ENCODE measurements around the gene TSC1. TPM values are rescaled to one million over a fixed set of nuclear protein-coding genes. Genes with fewer than 3 reads are reported as not detected.

TSC1 gene
- total RNA-seq, 1 donor from 2014 or later = 64.9 TPM

DNA sequence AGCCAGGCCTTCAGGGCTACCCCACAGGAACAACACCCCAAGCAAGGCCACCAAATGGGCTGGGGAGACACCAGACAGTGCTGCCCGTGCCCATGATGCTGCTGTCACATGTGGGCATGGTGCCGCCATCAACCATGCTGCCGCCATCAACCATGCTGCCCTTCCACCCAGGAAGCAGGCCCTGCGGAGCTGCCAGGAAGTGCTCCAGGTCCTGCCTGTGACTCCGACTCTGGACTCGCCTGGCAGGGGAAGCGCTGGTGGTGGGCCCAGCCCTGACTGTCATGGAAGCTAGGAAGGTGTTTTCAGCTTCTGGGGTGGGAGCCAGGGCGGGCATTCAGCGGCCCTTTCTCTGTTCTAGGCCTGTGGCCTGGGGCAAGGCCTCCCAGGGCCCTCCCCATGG lies 75.2 kb downstream of the TSC1 start:
- no peaks in the 10 kb centered on the region for H3K36me3 Mint-ChIP-seq
- Histone ChIP-seq H3F3A (ENCODE audit: low read depth) (no peaks in the 10 kb centered on the region), H3K27me3 (no peaks in the 10 kb centered on the region), H3K9ac (no peak overlapping the region), H4K20me1 (ENCODE audit: low read depth) (no peaks in the 10 kb centered on the region), H3K27ac (no peak overlapping the region), H3K9me3 (ENCODE audit: low read depth) (no peaks in the 10 kb centered on the region), H3K79me2 (ENCODE audit: low read depth) (no peaks in the 10 kb centered on the region), H3K4me1 (no peaks in the 10 kb centered on the region), H3K36me3 (no peaks in the 10 kb centered on the region), H3K4me3 (no peak overlapping the region), H3K4me2 (no peak overlapping the region), H2AFZ (replicated peaks) (no peak overlapping the region)
- no peaks in the 10 kb centered on the region for H3K9me3 Mint-ChIP-seq
- no peak overlapping the region for H3K27ac Mint-ChIP-seq
- H3K4me3 Mint-ChIP-seq = no peak overlapping the region
- peaks cover 2% of the 10 kb centered on the region for H3K27me3 Mint-ChIP-seq (ENCODE audit: insufficient read depth, low read depth)
- TF ChIP-seq EZH2phosphoT487 (IDR thresholded peaks at IDR 0.05) (no peak), EZH2 (IDR thresholded peaks at IDR 0.05) (no peak)
- TF ChIP-seq, protein P1, sequence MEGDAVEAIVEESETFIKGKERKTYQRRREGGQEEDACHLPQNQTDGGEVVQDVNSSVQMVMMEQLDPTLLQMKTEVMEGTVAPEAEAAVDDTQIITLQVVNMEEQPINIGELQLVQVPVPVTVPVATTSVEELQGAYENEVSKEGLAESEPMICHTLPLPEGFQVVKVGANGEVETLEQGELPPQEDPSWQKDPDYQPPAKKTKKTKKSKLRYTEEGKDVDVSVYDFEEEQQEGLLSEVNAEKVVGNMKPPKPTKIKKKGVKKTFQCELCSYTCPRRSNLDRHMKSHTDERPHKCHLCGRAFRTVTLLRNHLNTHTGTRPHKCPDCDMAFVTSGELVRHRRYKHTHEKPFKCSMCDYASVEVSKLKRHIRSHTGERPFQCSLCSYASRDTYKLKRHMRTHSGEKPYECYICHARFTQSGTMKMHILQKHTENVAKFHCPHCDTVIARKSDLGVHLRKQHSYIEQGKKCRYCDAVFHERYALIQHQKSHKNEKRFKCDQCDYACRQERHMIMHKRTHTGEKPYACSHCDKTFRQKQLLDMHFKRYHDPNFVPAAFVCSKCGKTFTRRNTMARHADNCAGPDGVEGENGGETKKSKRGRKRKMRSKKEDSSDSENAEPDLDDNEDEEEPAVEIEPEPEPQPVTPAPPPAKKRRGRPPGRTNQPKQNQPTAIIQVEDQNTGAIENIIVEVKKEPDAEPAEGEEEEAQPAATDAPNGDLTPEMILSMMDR (IDR thresholded peaks at IDR 0.05) = no peak
- no peak for DNase-seq (ENCODE audit: low spot score)
- H3K4me1 Mint-ChIP-seq = peaks cover 8% of the 10 kb centered on the region

GRCh38 chr9:132866898-132867297 lies 77.5 kb downstream of the TSC1 start:
- Histone ChIP-seq H3K27ac (no peak overlapping the region), H3K9ac (no peak overlapping the region), H3K4me1 (no peaks in the 10 kb centered on the region), H3K4me3 (no peak overlapping the region), H3K36me3 (no peaks in the 10 kb centered on the region), H3K27me3 (no peaks in the 10 kb centered on the region), H3F3A (ENCODE audit: low read depth) (no peaks in the 10 kb centered on the region), H3K9me3 (ENCODE audit: low read depth) (no peaks in the 10 kb centered on the region), H4K20me1 (ENCODE audit: low read depth) (no peaks in the 10 kb centered on the region), H3K79me2 (ENCODE audit: low read depth) (no peaks in the 10 kb centered on the region), H3K4me2 (no peak overlapping the region), H2AFZ (replicated peaks) (no peak overlapping the region)
- peak overlapping the region; percentile 50 for H3K27ac Mint-ChIP-seq
- H3K36me3 Mint-ChIP-seq = no peaks in the 10 kb centered on the region
- H3K4me3 Mint-ChIP-seq = no peak overlapping the region
- H3K4me1 Mint-ChIP-seq = peaks cover 14% of the 10 kb centered on the region
- H3K9me3 Mint-ChIP-seq = no peaks in the 10 kb centered on the region
- DNase-seq (ENCODE audit: low spot score) = no peak
- TF ChIP-seq EZH2 (IDR thresholded peaks at IDR 0.05) (no peak), EZH2phosphoT487 (IDR thresholded peaks at IDR 0.05) (no peak)
- TF ChIP-seq, protein P1 (IDR thresholded peaks at IDR 0.05) = no peak
- H3K27me3 Mint-ChIP-seq (ENCODE audit: insufficient read depth, low read depth) = peaks cover 2% of the 10 kb centered on the region

GRCh38 chr9:132864691-132865090 lies 79.7 kb downstream of the TSC1 start:
- H3K27me3 Mint-ChIP-seq (ENCODE audit: insufficient read depth, low read depth) = peaks cover 2% of the 10 kb centered on the region
- no peak overlapping the region for H3K27ac ChIP-seq
- H3K27me3 ChIP-seq = no peaks in the 10 kb centered on the region
- H3K36me3 ChIP-seq = no peaks in the 10 kb centered on the region
- no peak for DNase-seq (ENCODE audit: low spot score)
- H3K9me3 ChIP-seq (ENCODE audit: low read depth) = no peaks in the 10 kb centered on the region
- no peaks in the 10 kb centered on the region for H3K9me3 Mint-ChIP-seq
- no peak overlapping the region for H3K4me3 Mint-ChIP-seq
- H3F3A ChIP-seq (ENCODE audit: low read depth) = no peaks in the 10 kb centered on the region
- no peak overlapping the region for H2AFZ ChIP-seq (replicated peaks)
- H3K36me3 Mint-ChIP-seq = no peaks in the 10 kb centered on the region
- H3K4me1 ChIP-seq = no peaks in the 10 kb centered on the region
- no peak overlapping the region for H3K4me3 ChIP-seq
- H4K20me1 ChIP-seq (ENCODE audit: low read depth) = no peaks in the 10 kb centered on the region
- H3K9ac ChIP-seq = no peak overlapping the region
- H3K4me1 Mint-ChIP-seq = peaks cover 26% of the 10 kb centered on the region
- no peak overlapping the region for H3K4me2 ChIP-seq
- H3K79me2 ChIP-seq (ENCODE audit: low read depth) = no peaks in the 10 kb centered on the region
- no peak for TF ChIP-seq EZH2 (IDR thresholded peaks at IDR 0.05)
- TF ChIP-seq, protein P1 (IDR thresholded peaks at IDR 0.05) = no peak
- TF ChIP-seq EZH2phosphoT487 (IDR thresholded peaks at IDR 0.05) = no peak
- H3K27ac Mint-ChIP-seq = no peak overlapping the region

Data from neural progenitor cell (in vitro differentiated cells).